Keratinocyte (primary cell): ENCODE measurements around the gene TP53BP1. TPM values are rescaled to one million over a fixed set of nuclear protein-coding genes. Genes with fewer than 3 reads are reported as not detected.

Experiments
- DNase-seq: peaks from one replicate; pipeline ENCODE4 v3.0.0-alpha.2; 2011; ENCODE audit warnings: low read depth, missing footprints, low spot score
- FAIRE-seq: peaks from 2 replicates; lab custom pipeline; 2011; peaks lifted over from hg19 to GRCh38; lab: Jason Lieb, UNC
- H2AFZ ChIP-seq: 2 replicates; pipeline ENCODE4 v1.6.0; 2012; ENCODE audit warnings: low read length, control low read depth, inconsistent platforms; ENCODE audit not compliant: control insufficient read depth
- H3K27ac ChIP-seq: 2 replicates; pipeline ENCODE4 v1.5.1; 2011; ENCODE audit warnings: low read length; ENCODE audit not compliant: control insufficient read depth, insufficient read depth
- H3K27me3 ChIP-seq: 3 replicates; pipeline ENCODE4 v1.6.0; 2011; ENCODE audit warnings: low read length; ENCODE audit not compliant: control insufficient read depth, insufficient read depth; ENCODE audit errors: extremely low read depth
- H3K36me3 ChIP-seq, 2 experiments: 2 replicates in 1 of 2; 3 replicates in 1 of 2; pipeline ENCODE4 v1.5.1; 2011; ENCODE audit warnings: low read length in 2 of 2, mild to moderate bottlenecking in 1 of 2; ENCODE audit not compliant: control insufficient read depth in 2 of 2, insufficient read depth in 2 of 2; ENCODE audit errors: extremely low read depth in 1 of 2
- H3K4me1 ChIP-seq: 3 replicates; pipeline ENCODE4 v1.5.1; 2011; ENCODE audit warnings: low read length; ENCODE audit not compliant: control insufficient read depth, insufficient read depth; ENCODE audit errors: extremely low read depth
- H3K4me2 ChIP-seq: 3 replicates; pipeline ENCODE4 v1.6.0; 2011; ENCODE audit warnings: low read depth, low read length; ENCODE audit not compliant: control insufficient read depth, insufficient read depth; ENCODE audit errors: extremely low read depth
- H3K4me3 ChIP-seq, 3 experiments: fragments of 200-600 bp in 1 of 3; sonication (generic) in 1 of 3; 2 replicates in 2 of 3; 3 replicates in 1 of 3; pipeline ENCODE4 v1.5.1; 2011 to 2016; ENCODE audit warnings: low read length in 3 of 3, mild to moderate bottlenecking in 3 of 3, control low read depth in 2 of 3, inconsistent platforms in 1 of 3, low read depth in 1 of 3, mixed read lengths in 1 of 3, mixed run types in 1 of 3, moderate library complexity in 1 of 3; ENCODE audit not compliant: control insufficient read depth in 2 of 3, insufficient read depth in 2 of 3; ENCODE audit errors: extremely low read depth in 1 of 3
- H3K79me2 ChIP-seq: 2 replicates; pipeline ENCODE4 v1.6.0; 2012; ENCODE audit warnings: low read length; ENCODE audit not compliant: control insufficient read depth, insufficient read depth
- H3K9ac ChIP-seq: 3 replicates; pipeline ENCODE4 v1.6.0; 2011; ENCODE audit warnings: low read length; ENCODE audit not compliant: control insufficient read depth, insufficient read depth; ENCODE audit errors: extremely low read depth
- H3K9me1 ChIP-seq: 3 replicates; pipeline ENCODE4 v1.6.0; 2011; ENCODE audit warnings: low read length; ENCODE audit not compliant: control insufficient read depth, insufficient read depth; ENCODE audit errors: extremely low read depth
- H3K9me3 ChIP-seq: 2 replicates; pipeline ENCODE4 v1.5.1; 2012; ENCODE audit warnings: low read depth, low read length; ENCODE audit not compliant: control insufficient read depth
- H4K20me1 ChIP-seq: 3 replicates; pipeline ENCODE4 v1.6.0; 2011; ENCODE audit warnings: low read length; ENCODE audit not compliant: control insufficient read depth, insufficient read depth; ENCODE audit errors: extremely low read depth
- EZH2 ChIP-seq: IDR thresholded peaks from one replicate; pipeline ENCODE4 v1.6.1; 2012; ENCODE audit warnings: inconsistent platforms, mild to moderate bottlenecking, low read length, moderate library complexity
- dilution Hi-C: fragments of 300-500 bp; cut with MboI; formaldehyde crosslinking; loops from one replicate; pipeline ENCODE4 v1.7.0; 2020; ENCODE audit warnings: low sequenced_read_pairs; ENCODE audit not compliant: extremely low pct_ligation_motif_present
- polyA plus RNA-seq, 5 experiments: library from polyadenylated mRNA; depleted of rRNA in 3 of 5; stranded (reverse) in 3 of 5; stranded (forward) in 1 of 5; unstranded in 1 of 5; fragments of >200 nt; gene quantifications; 1 replicate in 1 of 5; 2 replicates in 3 of 5; 3 replicates in 1 of 5; pipeline versions ENCODE4 v1.2.1 to v1.2.3, GENCODE V29; 2011 to 2012; ENCODE audit warnings: missing spikeins in 2 of 5, low read depth in 1 of 5, low replicate concordance in 1 of 5
- TF ChIP-seq, protein P1 (sequence below), 3 experiments: IDR thresholded peaks in 1 of 3; conservative IDR thresholded peaks in 1 of 3; optimal IDR thresholded peaks in 1 of 3; 2 replicates in 2 of 3; 3 replicates in 1 of 3; pipeline versions ENCODE3 to v1.5.1; 2011; ENCODE audit warnings: low read length in 3 of 3, mild to moderate bottlenecking in 3 of 3, moderate library complexity in 2 of 3, control low read depth in 1 of 3, inconsistent platforms in 1 of 3; ENCODE audit not compliant: insufficient read depth in 2 of 3; ENCODE audit errors: extremely low read depth in 1 of 3

Gene TP53BP1
- polyA plus RNA-seq, 1 donor (not counting 4 experiments of a cell fraction or from before 2014, with no cell fraction given): 30.7 TPM

- H3K36me3 ChIP-seq: peaks cover 9 to 12% of the 10 kb centered on the region in 2 experiments
- no peaks in the 10 kb centered on the region for H3K27me3 ChIP-seq
- H3K79me2 ChIP-seq: no peaks in the 10 kb centered on the region
- H3K4me3 ChIP-seq: no peak overlapping the region
- H3K9me1 ChIP-seq: no peaks in the 10 kb centered on the region
- FAIRE-seq: no peak
- no peak for DNase-seq
- H3K4me2 ChIP-seq: no peak overlapping the region
- no peak for TF ChIP-seq EZH2
- TF ChIP-seq, protein P1, sequence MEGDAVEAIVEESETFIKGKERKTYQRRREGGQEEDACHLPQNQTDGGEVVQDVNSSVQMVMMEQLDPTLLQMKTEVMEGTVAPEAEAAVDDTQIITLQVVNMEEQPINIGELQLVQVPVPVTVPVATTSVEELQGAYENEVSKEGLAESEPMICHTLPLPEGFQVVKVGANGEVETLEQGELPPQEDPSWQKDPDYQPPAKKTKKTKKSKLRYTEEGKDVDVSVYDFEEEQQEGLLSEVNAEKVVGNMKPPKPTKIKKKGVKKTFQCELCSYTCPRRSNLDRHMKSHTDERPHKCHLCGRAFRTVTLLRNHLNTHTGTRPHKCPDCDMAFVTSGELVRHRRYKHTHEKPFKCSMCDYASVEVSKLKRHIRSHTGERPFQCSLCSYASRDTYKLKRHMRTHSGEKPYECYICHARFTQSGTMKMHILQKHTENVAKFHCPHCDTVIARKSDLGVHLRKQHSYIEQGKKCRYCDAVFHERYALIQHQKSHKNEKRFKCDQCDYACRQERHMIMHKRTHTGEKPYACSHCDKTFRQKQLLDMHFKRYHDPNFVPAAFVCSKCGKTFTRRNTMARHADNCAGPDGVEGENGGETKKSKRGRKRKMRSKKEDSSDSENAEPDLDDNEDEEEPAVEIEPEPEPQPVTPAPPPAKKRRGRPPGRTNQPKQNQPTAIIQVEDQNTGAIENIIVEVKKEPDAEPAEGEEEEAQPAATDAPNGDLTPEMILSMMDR (optimal IDR thresholded peaks at IDR 0.05 in 1 of 3, IDR thresholded peaks at IDR 0.05 in 1 of 3, conservative IDR thresholded peaks at IDR 0.05 in 1 of 3; ENCODE audit: extremely low read depth in 1 of 3, insufficient read depth in 2 of 3, low read length in 3 of 3): no peak
- H2AFZ ChIP-seq: no peak overlapping the region
- dilution Hi-C loops: no loop called here
- H4K20me1 ChIP-seq: no peaks in the 10 kb centered on the region
- H3K27ac ChIP-seq: no peak overlapping the region
- no peaks in the 10 kb centered on the region for H3K4me1 ChIP-seq
- H3K9me3 ChIP-seq: no peaks in the 10 kb centered on the region
- H3K9ac ChIP-seq: no peak overlapping the region
Observed at GRCh38 chr15:43433165-43433564, 59.8 kb downstream of the TP53BP1 start.

DNA sequence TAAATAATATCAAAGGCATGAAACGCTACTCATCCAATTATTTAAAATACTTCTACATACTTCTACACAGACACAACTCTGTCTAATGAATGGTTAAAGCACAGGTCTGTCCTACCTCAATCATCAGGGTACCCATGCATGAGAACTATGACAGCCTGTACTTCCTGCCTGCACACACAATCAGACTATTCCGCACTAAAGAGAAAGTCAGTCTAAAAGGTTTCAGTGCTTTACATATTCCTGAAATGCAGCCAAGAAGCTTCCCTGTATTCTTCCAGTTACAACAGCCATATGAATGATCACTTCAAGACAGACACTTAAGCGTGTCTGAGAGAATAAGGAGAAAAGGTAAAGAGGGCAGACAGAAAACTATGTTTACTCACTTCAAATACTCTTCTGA, 63.3 kb downstream of the TP53BP1 start:
- no peaks in the 10 kb centered on the region for H3K9me3 ChIP-seq
- H3K4me2 ChIP-seq: no peak overlapping the region
- peaks cover 7 to 12% of the 10 kb centered on the region in 2 experiments for H3K36me3 ChIP-seq
- H3K79me2 ChIP-seq: no peaks in the 10 kb centered on the region
- H3K9me1 ChIP-seq: no peaks in the 10 kb centered on the region
- H3K4me3 ChIP-seq: no peak overlapping the region
- H3K27ac ChIP-seq: no peak overlapping the region
- FAIRE-seq (peak; percentile 23), DNase-seq (no peak)
- no peaks in the 10 kb centered on the region for H3K27me3 ChIP-seq
- dilution Hi-C loops: no loop called here
- no peak overlapping the region for H2AFZ ChIP-seq
- H4K20me1 ChIP-seq: no peaks in the 10 kb centered on the region
- TF ChIP-seq, protein P1 (optimal IDR thresholded peaks at IDR 0.05 in 1 of 3, IDR thresholded peaks at IDR 0.05 in 1 of 3, conservative IDR thresholded peaks at IDR 0.05 in 1 of 3; ENCODE audit: extremely low read depth in 1 of 3, insufficient read depth in 2 of 3, low read length in 3 of 3): no peak
- TF ChIP-seq EZH2: no peak
- H3K9ac ChIP-seq: no peak overlapping the region
- H3K4me1 ChIP-seq: no peaks in the 10 kb centered on the region
